ENCODE data around the gene CLDN4. TPM values are rescaled to one million over a fixed set of nuclear protein-coding genes. Genes with fewer than 3 reads are reported as not detected.

CLDN4 gene
- total RNA-seq, 1 experiment from 2014 or later: not detected

GRCh38 chr7:73852500-73852899 lies 21.7 kb downstream of the CLDN4 start:
- H3K9me3 ChIP-seq (ENCODE audit: low read length): no peaks in the 10 kb centered on the region
- H3K4me2 ChIP-seq (ENCODE audit: low read depth, low read length, poor library complexity, severe bottlenecking): no peak overlapping the region
- no peaks in the 10 kb centered on the region for H3K36me3 ChIP-seq (ENCODE audit: insufficient read depth, low read length)
- H3K27me3 ChIP-seq (ENCODE audit: low read length): no peaks in the 10 kb centered on the region
- H3K27ac ChIP-seq (ENCODE audit: low read length): no peak overlapping the region
- no peak for DNase-seq
- no peak overlapping the region for H3K4me3 ChIP-seq (ENCODE audit: low read length)
- H3K9ac ChIP-seq (ENCODE audit: low read length): no peak overlapping the region
- H3K4me1 ChIP-seq (ENCODE audit: low read length): peaks cover 16% of the 10 kb centered on the region
- H2AFZ ChIP-seq (ENCODE audit: low read length): no peak overlapping the region
- H3K9me2 ChIP-seq (replicated peaks; ENCODE audit: insufficient read depth, low read length): no peaks in the 10 kb centered on the region
- H4K20me1 ChIP-seq (ENCODE audit: insufficient read depth, low read depth, low read length): 0 out of 2 replicates have a peak, but pooled peaks cover 2% of the 10 kb centered on the region
- no peaks in the 10 kb centered on the region for H3K79me2 ChIP-seq (ENCODE audit: low read length)

GRCh38 chr7:73856941-73857340 lies 26.1 kb downstream of the CLDN4 start:
- no peaks in the 10 kb centered on the region for H3K27me3 ChIP-seq (ENCODE audit: low read length)
- no peak overlapping the region for H3K4me2 ChIP-seq (ENCODE audit: low read depth, low read length, poor library complexity, severe bottlenecking)
- no peak overlapping the region for H3K9ac ChIP-seq (ENCODE audit: low read length)
- DNase-seq: no peak
- H3K79me2 ChIP-seq (ENCODE audit: low read length): no peaks in the 10 kb centered on the region
- 0 out of 2 replicates have a peak, but pooled peaks cover 2% of the 10 kb centered on the region for H4K20me1 ChIP-seq (ENCODE audit: insufficient read depth, low read depth, low read length)
- no peak overlapping the region for H3K4me3 ChIP-seq (ENCODE audit: low read length)
- H2AFZ ChIP-seq (ENCODE audit: low read length): no peak overlapping the region
- H3K4me1 ChIP-seq (ENCODE audit: low read length): peaks cover 6% of the 10 kb centered on the region; the same call in 1 of the 2 replicates
- no peak overlapping the region for H3K27ac ChIP-seq (ENCODE audit: low read length)
- no peaks in the 10 kb centered on the region for H3K9me3 ChIP-seq (ENCODE audit: low read length)
- no peaks in the 10 kb centered on the region for H3K9me2 ChIP-seq (replicated peaks; ENCODE audit: insufficient read depth, low read length)
- no peaks in the 10 kb centered on the region for H3K36me3 ChIP-seq (ENCODE audit: insufficient read depth, low read length)

- no peaks in the 10 kb centered on the region for H3K36me3 ChIP-seq (ENCODE audit: insufficient read depth, low read length)
- DNase-seq: no peak
- H3K9ac ChIP-seq (ENCODE audit: low read length): no peak overlapping the region
- no peaks in the 10 kb centered on the region for H3K9me2 ChIP-seq (replicated peaks; ENCODE audit: insufficient read depth, low read length)
- H3K27ac ChIP-seq (ENCODE audit: low read length): no peak overlapping the region
- H3K9me3 ChIP-seq (ENCODE audit: low read length): no peaks in the 10 kb centered on the region
- H3K27me3 ChIP-seq (ENCODE audit: low read length): no peaks in the 10 kb centered on the region
- no peak overlapping the region for H3K4me2 ChIP-seq (ENCODE audit: low read depth, low read length, poor library complexity, severe bottlenecking)
- H2AFZ ChIP-seq (ENCODE audit: low read length): no peak overlapping the region
- H4K20me1 ChIP-seq (ENCODE audit: insufficient read depth, low read depth, low read length): 0 out of 2 replicates have a peak, but pooled peaks cover 2% of the 10 kb centered on the region
- peaks cover 6% of the 10 kb centered on the region; the same call in 1 of the 2 replicates for H3K4me1 ChIP-seq (ENCODE audit: low read length)
- H3K79me2 ChIP-seq (ENCODE audit: low read length): no peaks in the 10 kb centered on the region
- H3K4me3 ChIP-seq (ENCODE audit: low read length): no peak overlapping the region
Measured at GRCh38 chr7:73858807-73859206, 28.0 kb downstream of the CLDN4 start.

GRCh38 chr7:73860859-73861258 lies 30.1 kb downstream of the CLDN4 start, which contains the start of gene TMEM270:
Gene TMEM270 (plus strand): TSS chr7:73861159. CDS start chr7:73861195, 36 bp downstream.
- no peak for DNase-seq
- no peaks in the 10 kb centered on the region for H3K79me2 ChIP-seq (ENCODE audit: low read length)
- H3K4me3 ChIP-seq (ENCODE audit: low read length): no peak within 1 kb of the TSS
- H3K9me2 ChIP-seq (replicated peaks; ENCODE audit: insufficient read depth, low read length): no peaks in the 10 kb centered on the region
- H3K36me3 ChIP-seq (ENCODE audit: insufficient read depth, low read length): no peaks in the 10 kb centered on the region
- H4K20me1 ChIP-seq (ENCODE audit: insufficient read depth, low read depth, low read length): no peaks in the 10 kb centered on the region
- no peak within 1 kb of the TSS for H3K9ac ChIP-seq (ENCODE audit: low read length)
- no peak within 1 kb of the TSS for H3K27ac ChIP-seq (ENCODE audit: low read length)
- H3K9me3 ChIP-seq (ENCODE audit: low read length): no peaks in the 10 kb centered on the region
- H3K27me3 ChIP-seq (ENCODE audit: low read length): no peaks in the 10 kb centered on the region
- H3K4me2 ChIP-seq (ENCODE audit: low read depth, low read length, poor library complexity, severe bottlenecking): no peak within 1 kb of the TSS
- no peaks in the 10 kb centered on the region; the same call in 1 of the 2 replicates for H3K4me1 ChIP-seq (ENCODE audit: low read length)
- H2AFZ ChIP-seq (ENCODE audit: low read length): no peak within 1 kb of the TSS

GRCh38 chr7:73861305-73861704 lies 30.5 kb downstream of the CLDN4 start:
- H3K9me3 ChIP-seq (ENCODE audit: low read length): no peaks in the 10 kb centered on the region
- H3K79me2 ChIP-seq (ENCODE audit: low read length): no peaks in the 10 kb centered on the region
- no peaks in the 10 kb centered on the region for H3K4me1 ChIP-seq (ENCODE audit: low read length)
- no peak overlapping the region for H3K9ac ChIP-seq (ENCODE audit: low read length)
- no peak overlapping the region for H3K27ac ChIP-seq (ENCODE audit: low read length)
- no peak for DNase-seq
- no peaks in the 10 kb centered on the region for H3K27me3 ChIP-seq (ENCODE audit: low read length)
- no peak overlapping the region for H3K4me2 ChIP-seq (ENCODE audit: low read depth, low read length, poor library complexity, severe bottlenecking)
- H4K20me1 ChIP-seq (ENCODE audit: insufficient read depth, low read depth, low read length): no peaks in the 10 kb centered on the region
- H2AFZ ChIP-seq (ENCODE audit: low read length): no peak overlapping the region
- no peaks in the 10 kb centered on the region for H3K36me3 ChIP-seq (ENCODE audit: insufficient read depth, low read length)
- no peaks in the 10 kb centered on the region for H3K9me2 ChIP-seq (replicated peaks; ENCODE audit: insufficient read depth, low read length)
- no peak overlapping the region for H3K4me3 ChIP-seq (ENCODE audit: low read length)

GRCh38 chr7:73864981-73865711 lies 34.4 kb downstream of the CLDN4 start:
- no peaks in the 10 kb centered on the region for H3K36me3 ChIP-seq (ENCODE audit: insufficient read depth, low read length)
- H3K4me2 ChIP-seq (ENCODE audit: low read depth, low read length, poor library complexity, severe bottlenecking): no peak overlapping the region
- no peaks in the 10 kb centered on the region for H3K27me3 ChIP-seq (ENCODE audit: low read length)
- DNase-seq: no peak
- H3K4me3 ChIP-seq (ENCODE audit: low read length): no peak overlapping the region
- no peak overlapping the region for H2AFZ ChIP-seq (ENCODE audit: low read length)
- H3K9me3 ChIP-seq (ENCODE audit: low read length): no peaks in the 10 kb centered on the region
- H3K9me2 ChIP-seq (replicated peaks; ENCODE audit: insufficient read depth, low read length): no peaks in the 10 kb centered on the region
- H3K9ac ChIP-seq (ENCODE audit: low read length): no peak overlapping the region
- no peak overlapping the region for H3K27ac ChIP-seq (ENCODE audit: low read length)
- H4K20me1 ChIP-seq (ENCODE audit: insufficient read depth, low read depth, low read length): no peaks in the 10 kb centered on the region
- no peaks in the 10 kb centered on the region for H3K79me2 ChIP-seq (ENCODE audit: low read length)
- H3K4me1 ChIP-seq (ENCODE audit: low read length): no peaks in the 10 kb centered on the region

GRCh38 chr7:73865738-73866445 lies 35.1 kb downstream of the CLDN4 start:
- H4K20me1 ChIP-seq (ENCODE audit: insufficient read depth, low read depth, low read length): no peaks in the 10 kb centered on the region
- H3K4me2 ChIP-seq (ENCODE audit: low read depth, low read length, poor library complexity, severe bottlenecking): no peak overlapping the region
- no peaks in the 10 kb centered on the region for H3K27me3 ChIP-seq (ENCODE audit: low read length)
- H3K9me3 ChIP-seq (ENCODE audit: low read length): no peaks in the 10 kb centered on the region
- no peaks in the 10 kb centered on the region for H3K4me1 ChIP-seq (ENCODE audit: low read length)
- no peak overlapping the region for H2AFZ ChIP-seq (ENCODE audit: low read length)
- DNase-seq: peak; percentile 85
- H3K36me3 ChIP-seq (ENCODE audit: insufficient read depth, low read length): no peaks in the 10 kb centered on the region
- no peak overlapping the region for H3K27ac ChIP-seq (ENCODE audit: low read length)
- no peak overlapping the region for H3K9ac ChIP-seq (ENCODE audit: low read length)
- no peak overlapping the region for H3K4me3 ChIP-seq (ENCODE audit: low read length)
- no peaks in the 10 kb centered on the region for H3K9me2 ChIP-seq (replicated peaks; ENCODE audit: insufficient read depth, low read length)
- H3K79me2 ChIP-seq (ENCODE audit: low read length): no peaks in the 10 kb centered on the region

- no peaks in the 10 kb centered on the region for H3K27me3 ChIP-seq (ENCODE audit: low read length)
- H3K4me3 ChIP-seq (ENCODE audit: low read length): no peak overlapping the region
- no peak overlapping the region for H3K4me2 ChIP-seq (ENCODE audit: low read depth, low read length, poor library complexity, severe bottlenecking)
- H3K27ac ChIP-seq (ENCODE audit: low read length): no peak overlapping the region
- H4K20me1 ChIP-seq (ENCODE audit: insufficient read depth, low read depth, low read length): no peaks in the 10 kb centered on the region
- H3K4me1 ChIP-seq (ENCODE audit: low read length): no peaks in the 10 kb centered on the region
- H3K79me2 ChIP-seq (ENCODE audit: low read length): no peaks in the 10 kb centered on the region
- no peak overlapping the region for H2AFZ ChIP-seq (ENCODE audit: low read length)
- H3K9me2 ChIP-seq (replicated peaks; ENCODE audit: insufficient read depth, low read length): no peaks in the 10 kb centered on the region
- H3K36me3 ChIP-seq (ENCODE audit: insufficient read depth, low read length): no peaks in the 10 kb centered on the region
- H3K9me3 ChIP-seq (ENCODE audit: low read length): no peaks in the 10 kb centered on the region
- DNase-seq: no peak
- H3K9ac ChIP-seq (ENCODE audit: low read length): no peak overlapping the region
Measured at GRCh38 chr7:73866446-73866767, 35.6 kb downstream of the CLDN4 start.

Data from Karpas-422 (cell line).